ENCODE measurements around the gene KLHL26.

KLHL26 gene

GRCh38 chr19:18608102-18608804 is 28.6 kb upstream of the KLHL26 start:
- no peak overlapping the region for H3K4me3 ChIP-seq (ENCODE audit: low read depth, low read length)
- TF ChIP-seq, protein P1, sequence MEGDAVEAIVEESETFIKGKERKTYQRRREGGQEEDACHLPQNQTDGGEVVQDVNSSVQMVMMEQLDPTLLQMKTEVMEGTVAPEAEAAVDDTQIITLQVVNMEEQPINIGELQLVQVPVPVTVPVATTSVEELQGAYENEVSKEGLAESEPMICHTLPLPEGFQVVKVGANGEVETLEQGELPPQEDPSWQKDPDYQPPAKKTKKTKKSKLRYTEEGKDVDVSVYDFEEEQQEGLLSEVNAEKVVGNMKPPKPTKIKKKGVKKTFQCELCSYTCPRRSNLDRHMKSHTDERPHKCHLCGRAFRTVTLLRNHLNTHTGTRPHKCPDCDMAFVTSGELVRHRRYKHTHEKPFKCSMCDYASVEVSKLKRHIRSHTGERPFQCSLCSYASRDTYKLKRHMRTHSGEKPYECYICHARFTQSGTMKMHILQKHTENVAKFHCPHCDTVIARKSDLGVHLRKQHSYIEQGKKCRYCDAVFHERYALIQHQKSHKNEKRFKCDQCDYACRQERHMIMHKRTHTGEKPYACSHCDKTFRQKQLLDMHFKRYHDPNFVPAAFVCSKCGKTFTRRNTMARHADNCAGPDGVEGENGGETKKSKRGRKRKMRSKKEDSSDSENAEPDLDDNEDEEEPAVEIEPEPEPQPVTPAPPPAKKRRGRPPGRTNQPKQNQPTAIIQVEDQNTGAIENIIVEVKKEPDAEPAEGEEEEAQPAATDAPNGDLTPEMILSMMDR (IDR thresholded peaks at IDR 0.05; ENCODE audit: low read depth, low read length, missing control alignments) = no peak
- no peak for DNase-seq (ENCODE audit: low read depth)

- H3K4me3 ChIP-seq (ENCODE audit: low read depth, low read length) = no peak overlapping the region
- no peak for DNase-seq (ENCODE audit: low read depth)
- TF ChIP-seq, protein P1 (IDR thresholded peaks at IDR 0.05; ENCODE audit: low read depth, low read length, missing control alignments) = no peak
Observed at GRCh38 chr19:18608805-18609716, 27.8 kb upstream of the KLHL26 start.

- H3K4me3 ChIP-seq (ENCODE audit: low read depth, low read length) = no peak overlapping the region
- TF ChIP-seq, protein P1 (IDR thresholded peaks at IDR 0.05; ENCODE audit: low read depth, low read length, missing control alignments) = no peak
- no peak for DNase-seq (ENCODE audit: low read depth)
Observed at GRCh38 chr19:18609717-18610051, 27.1 kb upstream of the KLHL26 start.

- no peak overlapping the region for H3K4me3 ChIP-seq (ENCODE audit: low read depth, low read length)
- DNase-seq (ENCODE audit: low read depth) = no peak
- TF ChIP-seq, protein P1 (IDR thresholded peaks at IDR 0.05; ENCODE audit: low read depth, low read length, missing control alignments) = no peak
Observed at GRCh38 chr19:18610245-18610555, 26.6 kb upstream of the KLHL26 start.

DNA sequence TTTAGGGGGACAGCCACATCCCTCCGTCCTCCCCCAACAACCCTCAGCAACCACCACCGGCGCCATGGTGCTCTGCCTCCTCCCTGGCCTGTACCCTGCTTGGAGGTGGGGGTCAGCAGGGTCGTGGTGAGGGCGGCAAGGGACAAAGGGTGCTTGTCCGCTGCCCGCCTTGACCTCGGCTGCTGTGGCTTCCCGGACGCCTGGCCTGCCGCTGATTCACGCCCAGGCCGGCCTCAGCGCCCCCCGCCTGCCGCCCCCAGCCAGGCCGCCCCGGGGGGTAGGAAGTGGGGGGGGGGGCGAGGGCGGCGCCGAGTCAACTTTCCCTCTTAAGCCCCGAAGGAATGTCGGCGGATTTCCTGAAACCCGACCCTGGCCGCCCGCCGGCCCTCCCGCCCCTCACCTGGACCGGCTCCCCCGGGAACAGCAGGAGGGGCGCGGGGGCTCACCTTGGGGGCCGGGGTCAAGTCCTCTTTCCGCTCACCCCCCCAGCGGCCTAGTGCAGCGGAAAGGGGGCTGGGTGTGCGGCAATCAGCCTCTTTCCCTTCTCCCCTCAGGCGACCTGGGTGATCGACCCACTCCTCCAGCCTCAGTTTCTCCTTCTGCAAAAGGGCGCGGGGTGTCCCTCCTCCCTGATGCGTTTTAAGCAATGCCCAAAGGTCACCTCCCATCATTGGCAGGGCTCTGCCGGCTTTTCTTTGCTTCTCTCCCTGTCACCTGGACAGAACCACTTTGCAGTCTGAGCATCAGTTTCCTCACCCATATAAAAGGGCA is 26.1 kb upstream of the KLHL26 start:
- DNase-seq (ENCODE audit: low read depth) = no peak
- TF ChIP-seq, protein P1 (IDR thresholded peaks at IDR 0.05; ENCODE audit: low read depth, low read length, missing control alignments) = no peak
- no peak overlapping the region for H3K4me3 ChIP-seq (ENCODE audit: low read depth, low read length)

DNA sequence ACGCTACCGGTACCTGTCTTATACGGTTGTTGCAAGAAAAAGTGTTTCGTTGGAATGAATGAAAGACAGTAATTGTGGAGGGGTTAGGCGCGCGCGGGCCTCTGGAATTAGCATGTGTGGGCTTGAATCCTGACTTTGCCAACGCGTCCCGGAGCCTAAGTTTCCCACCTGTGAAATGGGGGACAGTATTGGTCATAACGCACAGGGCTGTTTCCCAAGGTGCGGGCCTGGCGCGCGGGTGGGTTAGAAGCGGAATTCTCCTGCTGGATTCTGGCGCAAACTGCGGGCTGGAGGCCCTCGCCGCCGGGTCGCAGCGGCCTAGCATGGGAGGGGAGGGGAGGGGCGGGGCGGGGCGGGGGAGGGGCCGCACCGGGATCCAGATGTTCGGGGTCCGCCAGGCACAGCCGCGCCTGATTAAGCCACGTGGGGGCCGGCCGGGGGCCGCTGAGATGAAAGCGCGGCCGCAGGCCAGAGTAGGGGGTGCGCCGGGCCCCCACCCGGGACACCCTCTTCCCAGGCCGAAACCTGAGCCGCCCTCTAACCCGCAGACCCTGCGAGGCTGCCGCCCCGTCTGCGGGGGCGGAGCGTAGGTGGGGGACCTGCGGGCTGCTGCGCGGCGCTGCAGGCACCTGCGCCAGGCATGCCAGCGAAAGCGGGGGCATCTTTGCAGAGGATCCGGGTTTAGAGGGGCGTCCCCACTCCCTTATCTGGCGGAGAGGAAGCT is 25.3 kb upstream of the KLHL26 start:
- no peak overlapping the region for H3K4me3 ChIP-seq (ENCODE audit: low read depth, low read length)
- TF ChIP-seq, protein P1 (IDR thresholded peaks at IDR 0.05; ENCODE audit: low read depth, low read length, missing control alignments) = no peak
- no peak for DNase-seq (ENCODE audit: low read depth)

Measured in GM12864 (cell line).